AG04450 (cell line): Measurements from ENCODE around the gene SNAP23. TPM values are rescaled to one million over a fixed set of nuclear protein-coding genes. Genes with fewer than 3 reads are reported as not detected.

Experiments used
- CTCF ChIA-PET: fragments of 300-600, 350-600 bp; formaldehyde crosslinking; extraction: SDS; loops from one replicate; lab custom pipeline; 2022; ENCODE audit warnings: antibody characterized with exemption, inconsistent platforms; lab: Charles Lee
- POLR2A ChIA-PET: fragments of 350-600 bp; formaldehyde crosslinking; extraction: SDS; loops from one replicate; lab custom pipeline; 2021; ENCODE audit warnings: antibody characterized with exemption, inconsistent platforms; lab: Yijun Ruan, JAX
- DNase-seq: peaks from one replicate; pipeline ENCODE4 v3.0.0-alpha.2; 2011; ENCODE audit warnings: low read depth, low spot score
- H3K27ac ChIP-seq: one replicate; pipeline ENCODE4 v1.5.1; 2012; ENCODE audit warnings: low read depth, low read length, control low read depth
- H3K27me3 ChIP-seq: one replicate; pipeline ENCODE4 v1.6.0; 2012; ENCODE audit warnings: low read length; ENCODE audit not compliant: control insufficient read depth, insufficient read depth
- H3K4me3 ChIP-seq: 2 replicates; pipeline ENCODE4 v1.5.1; 2011; ENCODE audit warnings: mild to moderate bottlenecking, low read depth, low read length, control low read depth
- H3K9me3 ChIP-seq: 2 replicates; pipeline ENCODE4 v1.5.1; 2012; ENCODE audit warnings: low read length; ENCODE audit not compliant: control insufficient read depth, insufficient read depth
- CTCF ChIP-seq: IDR thresholded peaks from 2 replicates; pipeline ENCODE4 v1.5.1; 2011; ENCODE audit warnings: low read depth, low read length, control low read depth, inconsistent platforms
- polyA plus RNA-seq: library from polyadenylated mRNA; depleted of rRNA; stranded (reverse); fragments of >200 nt; gene quantifications from 2 replicates; pipeline ENCODE4 v1.2.3, GENCODE V29; 2011

SNAP23 gene
- polyA plus RNA-seq, 1 experiment: 83.7 TPM

GRCh38 chr15:42499858-42500609 lies 4.6 kb downstream of the SNAP23 start:
- CTCF ChIA-PET: interaction anchor here (0.7 to 1.0 kb wide), 2 partner anchors 26 to 28 kb away, joined by 3 to 4 read pairs; no protein-coding TSS in a partner anchor

GRCh38 chr15:42502477-42502876 lies 7.0 kb downstream of the SNAP23 start:
- Histone ChIP-seq H3K27me3 (no peaks in the 10 kb centered on the region), H3K4me3 (no peak overlapping the region), H3K9me3 (no peaks in the 10 kb centered on the region; the same call in 1 of the 2 replicates), H3K27ac (no peak overlapping the region)
- CTCF ChIA-PET: no interaction called here
- no peak for DNase-seq
- POLR2A ChIA-PET: no interaction called here
- no peak for TF ChIP-seq CTCF

More at GRCh38 chr15:42499858-42500609, 4.6 kb downstream of the SNAP23 start:
- Histone ChIP-seq H3K4me3 (no peak overlapping the region), H3K9me3 (no peaks in the 10 kb centered on the region; the same call in 1 of the 2 replicates), H3K27me3 (no peaks in the 10 kb centered on the region), H3K27ac (peak overlapping the region; percentile 61)
- DNase-seq: no peak
- no peak for TF ChIP-seq CTCF
- POLR2A ChIA-PET: interaction anchor here (0.6 to 1.4 kb wide), 4 partner anchors 8 to 218 kb away, joined by 3 to 5 read pairs (median 4); partner anchors contain the start of gene ZNF106

GRCh38 chr15:42503825-42504224 lies 8.4 kb downstream of the SNAP23 start:
- ChIA-PET POLR2A (no interaction called here), CTCF (no interaction called here)
- Histone ChIP-seq H3K4me3 (no peak overlapping the region), H3K27ac (no peak overlapping the region), H3K27me3 (no peaks in the 10 kb centered on the region), H3K9me3 (no peaks in the 10 kb centered on the region; the same call in 1 of the 2 replicates)
- no peak for DNase-seq
- TF ChIP-seq CTCF: no peak

- Histone ChIP-seq H3K9me3 (no peaks in the 10 kb centered on the region), H3K27ac (no peak overlapping the region), H3K27me3 (no peaks in the 10 kb centered on the region), H3K4me3 (no peak overlapping the region)
- POLR2A ChIA-PET: interaction anchor here (1.2 kb wide), 1 partner anchor 9 kb away, joined by 3 read pairs; the partner anchor contains the start of gene SNAP23
- no peak for DNase-seq
- no peak for TF ChIP-seq CTCF
- CTCF ChIA-PET: no interaction called here
Observed at GRCh38 chr15:42504631-42505030, 9.2 kb downstream of the SNAP23 start.

GRCh38 chr15:42507514-42507913 lies 12.1 kb downstream of the SNAP23 start:
- no peak for TF ChIP-seq CTCF
- POLR2A ChIA-PET: no interaction called here
- CTCF ChIA-PET: no interaction called here
- Histone ChIP-seq H3K9me3 (no peaks in the 10 kb centered on the region), H3K27me3 (no peaks in the 10 kb centered on the region), H3K27ac (no peak overlapping the region), H3K4me3 (no peak overlapping the region)
- no peak for DNase-seq
